Bronchial smooth muscle cell (primary cell): Measurements from ENCODE around the gene GGA2. TPM values are rescaled to one million over a fixed set of nuclear protein-coding genes. Genes with fewer than 3 reads are reported as not detected.

Experiments used
- total RNA-seq: library from RNA; depleted of rRNA; stranded (reverse); fragments of >200 nt; gene quantifications from 2 replicates; pipeline ENCODE4 v1.2.1, GENCODE V29; 2014

Gene GGA2
- 24.4 and 25.1 TPM in 2 replicates for total RNA-seq

DNA sequence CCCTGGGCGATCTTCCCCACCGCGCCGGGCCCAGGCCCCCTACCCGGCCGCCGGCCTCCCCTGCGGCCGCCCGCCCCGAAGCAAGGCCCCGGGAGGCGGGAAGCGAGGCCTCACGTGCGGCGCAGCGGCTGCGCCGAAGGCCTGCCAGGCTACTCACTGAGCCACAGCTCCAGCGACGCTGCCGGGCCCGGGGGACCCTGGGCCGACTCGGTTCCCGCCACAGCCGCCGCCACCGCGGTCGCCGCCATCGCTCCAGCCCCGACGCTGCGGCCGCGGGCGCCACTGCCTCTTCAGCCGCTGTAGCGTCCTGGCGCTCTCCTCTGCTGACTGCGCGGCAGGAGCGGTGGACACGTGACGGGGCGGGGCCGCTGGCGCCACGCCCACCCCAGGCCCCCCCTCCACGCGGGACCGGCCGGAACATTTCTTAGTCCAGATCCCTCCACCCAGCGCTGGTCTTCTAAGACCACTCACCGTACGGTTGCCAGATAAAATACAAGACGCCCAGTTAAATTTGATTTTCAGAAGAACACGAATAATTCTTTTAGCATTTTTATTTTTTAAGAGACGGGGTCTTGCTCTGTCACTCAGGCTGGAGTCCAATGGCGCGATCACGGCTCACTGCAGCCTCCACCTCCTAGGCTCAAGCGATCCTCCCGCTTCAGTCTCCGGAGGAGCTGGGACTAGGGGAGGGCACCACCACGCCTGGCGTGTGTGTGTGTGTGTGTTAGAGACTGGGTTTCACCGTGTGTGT is at the start of gene GGA2:
TSS of gene GGA2 (minus strand) at position 331 of the 751 bp plus-strand sequence. CDS start at position 248, 83 bp downstream.

GRCh38 chr16:23556881-23557778 is 46.8 kb upstream of the GGA2 start, which contains the start of the genes EARS2 and UBFD1:
Gene EARS2, minus strand, starts transcription at chr16:23557350. Its CDS starts 7 bp downstream, at chr16:23557343.
Gene UBFD1, plus strand, starts transcription at chr16:23557727. Its CDS starts 16 bp downstream, at chr16:23557743.

DNA sequence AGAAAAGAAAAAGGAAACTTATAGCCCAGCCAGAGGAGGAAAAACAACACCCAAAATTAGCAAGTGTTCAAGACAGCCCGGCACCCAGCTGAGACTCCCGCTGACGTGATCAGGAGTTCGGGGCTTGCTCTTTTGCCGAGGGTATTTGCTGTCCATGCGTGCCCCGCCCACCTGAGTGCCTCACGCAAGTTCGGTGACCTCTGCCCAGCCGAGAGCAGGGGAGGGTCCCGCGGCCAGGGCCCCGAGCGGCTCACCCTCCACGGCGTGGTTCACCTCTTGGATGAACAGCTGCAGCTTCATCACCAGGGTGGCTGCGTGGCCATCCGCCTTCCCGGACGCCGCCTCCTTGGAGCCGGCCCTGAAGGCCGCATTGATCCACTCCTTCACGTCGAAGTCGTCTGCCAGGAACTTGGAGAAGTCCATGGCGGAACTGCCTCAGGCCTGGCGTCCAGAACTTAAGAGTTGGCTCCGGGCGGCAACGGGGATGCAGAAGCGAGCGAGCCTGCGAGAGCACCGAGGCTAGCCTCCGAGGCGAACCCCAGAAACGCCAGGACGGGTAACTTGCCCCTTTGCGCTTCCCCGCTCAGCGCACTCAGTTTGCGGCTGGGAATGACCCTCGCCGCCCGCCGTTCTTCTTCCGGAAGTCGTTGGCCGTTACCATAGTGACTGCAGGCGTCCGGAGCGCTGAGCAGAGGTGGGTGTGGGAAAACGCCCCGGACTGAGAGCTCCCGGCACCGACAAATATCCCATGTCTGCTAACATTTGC is 57.5 kb downstream of the GGA2 start, which contains the start of gene COG7:
TSS of gene COG7 (minus strand) at position 618 of the 766 bp plus-strand sequence. CDS start at position 423, 195 bp downstream.

Other genes with a start within 250 kb of the GGA2 start
- not detected in 2 replicates for gene SCNN1B, start 208.2 kb downstream of the GGA2 start, total RNA-seq
- gene COG7, start 57.3 kb downstream of the GGA2 start, total RNA-seq: 15.5 and 16.4 TPM in 2 replicates
- 30.6 and 33.5 TPM in 2 replicates for gene EARS2, start 46.9 kb upstream of the GGA2 start, total RNA-seq
- 40.9 and 79.4 TPM in 2 replicates for gene UBFD1, start 47.2 kb upstream of the GGA2 start, total RNA-seq
- 36.8 and 53.0 TPM in 2 replicates for gene NDUFAB1, start 85.8 kb upstream of the GGA2 start, total RNA-seq
- gene PALB2, start 130.8 kb upstream of the GGA2 start, total RNA-seq: 4.6 and 6.6 TPM in 2 replicates
- gene DCTN5, start 131.0 kb upstream of the GGA2 start, total RNA-seq: 34.8 and 84.8 TPM in 2 replicates
- gene PLK1, start 168.4 kb upstream of the GGA2 start, total RNA-seq: 2.4 and 3.5 TPM in 2 replicates
- gene ERN2, start 202.7 kb upstream of the GGA2 start, total RNA-seq: 0.26 and 1.3 TPM in 2 replicates
- not detected in 2 replicates for gene CHP2, start 244.5 kb upstream of the GGA2 start, total RNA-seq